NOMO-1 (cell line): ENCODE data around the gene LMF1.
"Not testable (repeated sequence)": the region's sequence is repeated elsewhere in the genome, so short reads cannot be mapped to it uniquely, and the experiment has no call there.

Source experiments
- DNase-seq, 2 experiments: peaks; one replicate each; lab custom pipeline; 2025; ENCODE audit not compliant: unreplicated experiment in 2 of 2; lab: John Stamatoyannopoulos, UW

LMF1 gene

GRCh38 chr16:973366-973765 is 2.6 kb upstream of the LMF1 start:
- DNase-seq = no peak

GRCh38 chr16:972316-973002 is 1.7 kb upstream of the LMF1 start:
- DNase-seq = no peak

GRCh38 chr16:971981-972315 is 1.2 kb upstream of the LMF1 start:
- no peak for DNase-seq

- no peak for DNase-seq
Observed at GRCh38 chr16:971582-971905, 760 bp upstream of the LMF1 start.

- DNase-seq = no peak
Observed at GRCh38 chr16:970386-970765, 408 bp downstream of the LMF1 start.

GRCh38 chr16:969508-970385 is 1.0 kb downstream of the LMF1 start:
- no peak for DNase-seq

- DNase-seq = no peak
Observed at GRCh38 chr16:968620-969019, 2.2 kb downstream of the LMF1 start.

- DNase-seq = no peak
Observed at GRCh38 chr16:967546-968295, 3.1 kb downstream of the LMF1 start.

- no peak for DNase-seq
Observed at GRCh38 chr16:967077-967541, 3.7 kb downstream of the LMF1 start.

- no peak for DNase-seq
Observed at GRCh38 chr16:966505-966904, 4.3 kb downstream of the LMF1 start.

GRCh38 chr16:966035-966434 is 4.7 kb downstream of the LMF1 start:
- no peak for DNase-seq

- no peak for DNase-seq
Observed at GRCh38 chr16:965487-965886, 5.3 kb downstream of the LMF1 start.

GRCh38 chr16:965036-965395 is 5.8 kb downstream of the LMF1 start:
- DNase-seq = no peak

GRCh38 chr16:964356-965035 is 6.3 kb downstream of the LMF1 start:
- DNase-seq = no peak

- no peak for DNase-seq
Observed at GRCh38 chr16:963913-964312, 6.9 kb downstream of the LMF1 start.

GRCh38 chr16:962901-963814 is 7.6 kb downstream of the LMF1 start:
- DNase-seq = no peak

- no peak for DNase-seq
Observed at GRCh38 chr16:962366-962765, 8.4 kb downstream of the LMF1 start.

GRCh38 chr16:959232-960040 is 11.3 kb downstream of the LMF1 start:
- no peak for DNase-seq

- not testable (repeated sequence) for DNase-seq
Observed at GRCh38 chr16:955766-956165, 15.0 kb downstream of the LMF1 start.
